Epithelial cell of esophagus (primary cell): ENCODE measurements around the gene ATP13A1.
A peak's percentile ranks its signal among the peaks of the same experiment; 100 is the strongest.

Experiments used
- DNase-seq: peaks from one replicate; pipeline ENCODE4 v3.0.0; 2010; ENCODE audit warnings: low read depth
- H3K4me3 ChIP-seq: 2 replicates; pipeline ENCODE4 v1.5.1; 2011; ENCODE audit warnings: mild to moderate bottlenecking, low read length, control low read depth
- CTCF ChIP-seq: IDR thresholded peaks from 2 replicates; pipeline ENCODE4 v1.5.1; 2011; ENCODE audit warnings: low read depth, mild to moderate bottlenecking, low read length, control low read depth, inconsistent platforms; ENCODE audit not compliant: insufficient read depth; ENCODE audit errors: missing control alignments

Gene ATP13A1

GRCh38 chr19:19627621-19628500, 35.6 kb downstream of the ATP13A1 start, which contains the start of gene LPAR2:
Gene LPAR2 (minus strand): TSS chr19:19628220. CDS start chr19:19627275, 945 bp downstream.
- H3K4me3 ChIP-seq: peak within 1 kb of the TSS; percentile 55
- peak; percentile 60 for DNase-seq
- TF ChIP-seq CTCF: no peak

GRCh38 chr19:19626516-19627472, 36.7 kb downstream of the ATP13A1 start:
- TF ChIP-seq CTCF: no peak
- peak overlapping the region; percentile 55 for H3K4me3 ChIP-seq
- DNase-seq: no peak

GRCh38 chr19:19624032-19624570, 39.4 kb downstream of the ATP13A1 start:
- no peak for DNase-seq
- TF ChIP-seq CTCF: no peak
- no peak overlapping the region for H3K4me3 ChIP-seq

- TF ChIP-seq CTCF: no peak
- no peak for DNase-seq
- H3K4me3 ChIP-seq: no peak overlapping the region
These were observed 40.1 kb downstream of the ATP13A1 start for GRCh38 chr19:19623383-19623782.

DNA sequence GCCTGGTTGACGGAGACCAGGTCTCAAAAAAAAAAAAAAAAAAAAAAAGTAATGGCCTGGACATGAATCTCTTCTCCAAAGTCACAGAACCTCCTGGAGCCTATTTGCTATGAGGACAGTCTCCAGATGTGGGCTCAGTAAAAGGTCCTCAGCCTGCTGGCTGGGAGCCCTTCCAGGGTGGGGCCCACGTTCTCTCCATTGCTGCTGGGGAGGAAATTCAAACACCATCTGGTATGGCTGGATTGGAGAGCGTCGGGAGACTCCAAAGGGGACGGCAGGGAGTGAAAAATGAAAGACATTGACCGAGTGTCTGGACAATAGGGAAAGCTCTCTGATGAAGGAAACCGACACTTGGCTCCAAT, 43.6 kb downstream of the ATP13A1 start:
- no peak for DNase-seq
- no peak overlapping the region for H3K4me3 ChIP-seq
- TF ChIP-seq CTCF: no peak

DNA sequence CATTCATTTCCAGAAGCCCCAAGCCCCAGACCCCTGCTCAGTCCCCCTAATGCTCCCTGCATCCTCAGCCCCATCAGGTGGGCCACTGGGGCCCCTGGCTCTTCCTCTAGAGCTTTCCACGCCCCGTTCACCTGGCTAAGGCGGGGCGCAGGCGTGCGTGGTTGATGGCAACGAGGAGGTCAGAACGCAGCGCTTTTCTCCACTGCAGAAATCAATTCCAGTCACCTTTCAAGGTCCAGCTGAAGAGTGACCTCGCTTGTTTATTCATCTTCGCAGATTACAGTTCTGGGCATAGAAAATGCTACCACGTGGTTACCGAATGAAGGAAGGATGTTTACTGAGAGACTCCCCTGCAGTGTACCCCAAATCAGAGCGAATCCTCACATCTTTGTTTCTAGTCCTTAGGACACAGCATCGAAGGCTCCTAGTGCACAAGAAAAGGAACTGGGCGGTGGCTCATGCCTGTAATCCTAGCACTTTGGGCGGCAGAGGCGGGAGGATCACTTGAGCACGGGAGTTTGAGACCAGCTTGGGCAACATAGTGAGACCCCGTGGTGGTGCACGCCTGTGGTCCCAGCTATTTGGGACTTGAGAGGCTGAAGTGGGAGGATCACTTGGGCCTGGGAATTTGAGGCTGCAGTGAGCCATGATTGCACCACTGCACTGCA, 44.2 kb downstream of the ATP13A1 start:
- H3K4me3 ChIP-seq: no peak overlapping the region
- no peak for TF ChIP-seq CTCF
- DNase-seq: no peak
